Activated T-helper 2 cell treated with anti-CD3 and anti-CD28 coated beads, Interferon-gamma antibody, Interleukin-2, Interleukin-4, amounts not matched to agents 10 μg/mL and 5 μg/mL and 100 μg/mL, durations not matched to agents 14 hours and 24 hours and 36 hours (primary cell): ENCODE data around the gene CKS1B. TPM values are rescaled to one million over a fixed set of nuclear protein-coding genes. Genes with fewer than 3 reads are reported as not detected.

ENCODE experiments used
- DNase-seq: peaks from one replicate; pipeline ENCODE4 v3.0.0; 2021; ENCODE audit warnings: low spot score
- H3K27ac Mint-ChIP-seq: one replicate; pipeline ENCODE4 v1.8.0; 2021; ENCODE audit warnings: mixed read lengths
- H3K27me3 Mint-ChIP-seq: one replicate; pipeline ENCODE4 v1.8.0; 2021; ENCODE audit warnings: low read depth, mixed read lengths
- H3K36me3 Mint-ChIP-seq: one replicate; pipeline ENCODE4 v1.8.0; 2021; ENCODE audit warnings: low read depth, mixed read lengths
- H3K4me1 Mint-ChIP-seq: one replicate; pipeline ENCODE4 v1.8.0; 2021; ENCODE audit warnings: low read depth, mixed read lengths
- H3K4me3 Mint-ChIP-seq: one replicate; pipeline ENCODE4 v1.8.0; 2021; ENCODE audit warnings: low read depth, mild to moderate bottlenecking, moderate library complexity, mixed read lengths
- H3K9me3 Mint-ChIP-seq: one replicate; pipeline ENCODE4 v1.8.0; 2021; ENCODE audit warnings: mixed read lengths
- intact Hi-C: fragments of 100-400 bp; cut with micrococcal nuclease; formaldehyde crosslinking; loops from one replicate; pipeline ENCODE4 v1.15.1; 2023
- total RNA-seq: library from RNA; stranded (reverse); gene quantifications from 2 replicates; pipeline ENCODE4 v1.2.3, GENCODE V29; 2022

The CKS1B gene
- total RNA-seq, 1 donor from 2014 or later, result 169 TPM

- Mint-ChIP-seq H3K27me3 (no peaks in the 10 kb centered on the region), H3K27ac (no peak overlapping the region), H3K9me3 (no peaks in the 10 kb centered on the region), H3K36me3 (peaks cover 23% of the 10 kb centered on the region), H3K4me1 (peaks cover 11% of the 10 kb centered on the region), H3K4me3 (no peak overlapping the region)
- no peak for DNase-seq
- intact Hi-C loops, result no loop called here
Observed at GRCh38 chr1:155022927-155023236, 48.4 kb downstream of the CKS1B start.

- H3K36me3 Mint-ChIP-seq, result peaks cover 16% of the 10 kb centered on the region
- H3K9me3 Mint-ChIP-seq, result no peaks in the 10 kb centered on the region
- H3K4me3 Mint-ChIP-seq, result no peak overlapping the region
- no peak for DNase-seq
- no peak overlapping the region for H3K27ac Mint-ChIP-seq
- no peaks in the 10 kb centered on the region for H3K27me3 Mint-ChIP-seq
- peaks cover 10% of the 10 kb centered on the region for H3K4me1 Mint-ChIP-seq
- intact Hi-C loops, result no loop called here
Observed at GRCh38 chr1:155023627-155024026, 49.1 kb downstream of the CKS1B start.

DNA sequence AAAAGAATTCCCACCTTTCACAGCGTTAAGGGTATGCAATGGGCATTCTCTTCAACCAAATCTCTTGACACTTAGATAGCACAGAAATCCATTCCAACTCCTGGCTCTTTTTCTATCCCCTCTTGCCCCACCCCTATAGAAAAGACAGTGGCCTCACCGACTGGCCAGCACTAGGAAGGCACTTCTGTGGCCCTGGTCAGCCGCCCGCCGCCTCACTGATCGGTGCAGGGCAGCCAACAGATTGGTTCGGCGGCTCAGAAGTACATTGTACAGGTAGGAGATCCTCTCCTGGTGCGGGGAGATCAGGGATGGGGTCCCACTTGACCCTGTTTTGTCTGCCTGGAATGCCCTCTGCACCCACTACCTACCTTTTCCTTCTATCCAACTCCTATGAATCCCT lies 49.8 kb downstream of the CKS1B start:
- no peak overlapping the region for H3K27ac Mint-ChIP-seq
- intact Hi-C loops, result no loop called here

GRCh38 chr1:155026154-155026553 lies 51.7 kb downstream of the CKS1B start:
- Mint-ChIP-seq H3K36me3 (no peaks in the 10 kb centered on the region), H3K27ac (no peak overlapping the region), H3K27me3 (no peaks in the 10 kb centered on the region), H3K9me3 (no peaks in the 10 kb centered on the region), H3K4me1 (no peaks in the 10 kb centered on the region), H3K4me3 (no peak overlapping the region)
- intact Hi-C loops, result no loop called here
- DNase-seq, result no peak

More for the DNA sequence above, 49.8 kb downstream of the CKS1B start:
- DNase-seq, result no peak
- Mint-ChIP-seq H3K36me3 (peaks cover 9% of the 10 kb centered on the region), H3K27me3 (no peaks in the 10 kb centered on the region), H3K4me3 (no peak overlapping the region), H3K9me3 (no peaks in the 10 kb centered on the region), H3K4me1 (peaks cover 8% of the 10 kb centered on the region)

- Mint-ChIP-seq H3K27ac (no peak overlapping the region), H3K4me1 (no peaks in the 10 kb centered on the region), H3K9me3 (no peaks in the 10 kb centered on the region), H3K36me3 (no peaks in the 10 kb centered on the region), H3K4me3 (no peak overlapping the region), H3K27me3 (no peaks in the 10 kb centered on the region)
- intact Hi-C loops, result no loop called here
- no peak for DNase-seq
Observed at GRCh38 chr1:155026588-155026987, 52.1 kb downstream of the CKS1B start.

Other genes with a start within 250 kb of the CKS1B start
- gene KCNN3, start 104.4 kb upstream of the CKS1B start, total RNA-seq, result 0.39 and 0.91 TPM in 2 replicates
- gene PMVK, start 38.0 kb upstream of the CKS1B start, total RNA-seq, result 44.7 and 44.8 TPM in 2 replicates
- 23.6 and 25.3 TPM in 2 replicates for gene PBXIP1, start 18.6 kb upstream of the CKS1B start, total RNA-seq
- 30.4 and 30.6 TPM in 2 replicates for gene PYGO2, start 12.9 kb upstream of the CKS1B start, total RNA-seq
- 55.4 and 56.1 TPM in 2 replicates for gene SHC1, start 3.9 kb upstream of the CKS1B start, total RNA-seq
- 54.9 and 60.2 TPM in 2 replicates for gene FLAD1, start 8.7 kb downstream of the CKS1B start, total RNA-seq
- 0.48 and 2.0 TPM in 2 replicates for gene LENEP, start 18.9 kb downstream of the CKS1B start, total RNA-seq
- gene ZBTB7B, start 28.1 kb downstream of the CKS1B start, total RNA-seq, result 147 and 154 TPM in 2 replicates
- 0.21 and 0.80 TPM in 2 replicates for gene DCST2, start 59.1 kb downstream of the CKS1B start, total RNA-seq
- gene DCST1, start 59.1 kb downstream of the CKS1B start, total RNA-seq, result 0.11 TPM in 1 of 2 replicates, not detected in the other
- gene ADAM15, start 76.6 kb downstream of the CKS1B start, total RNA-seq, result 72.0 and 74.8 TPM in 2 replicates
- gene EFNA4, start 89.1 kb downstream of the CKS1B start, total RNA-seq, result 9.2 and 10.5 TPM in 2 replicates
- 6.0 and 7.1 TPM in 2 replicates for gene EFNA3, start 104.2 kb downstream of the CKS1B start, total RNA-seq
- gene EFNA1, start 153.2 kb downstream of the CKS1B start, total RNA-seq, result 0.18 and 0.39 TPM in 2 replicates
- 56.9 and 58.0 TPM in 2 replicates for gene SLC50A1, start 161.2 kb downstream of the CKS1B start, total RNA-seq
- gene DPM3, start 165.8 kb downstream of the CKS1B start, total RNA-seq, result 49.0 and 51.0 TPM in 2 replicates
- 237 and 247 TPM in 2 replicates for gene KRTCAP2, start 198.6 kb downstream of the CKS1B start, total RNA-seq
- 10.7 and 11.5 TPM in 2 replicates for gene TRIM46, start 199.2 kb downstream of the CKS1B start, total RNA-seq
- 10.4 and 13.1 TPM in 2 replicates for gene THBS3, start 233.2 kb downstream of the CKS1B start, total RNA-seq
- 58.6 and 64.0 TPM in 2 replicates for gene MTX1, start 234.0 kb downstream of the CKS1B start, total RNA-seq